GM12801 (cell line): Measurements from ENCODE around the gene ITCH.

Experiments
- TF ChIP-seq, protein P1 (sequence below): IDR thresholded peaks from one replicate; pipeline ENCODE4 v1.5.1; 2011; ENCODE audit warnings: control low read depth; ENCODE audit not compliant: insufficient read length; ENCODE audit errors: extremely low read depth

The ITCH gene

DNA sequence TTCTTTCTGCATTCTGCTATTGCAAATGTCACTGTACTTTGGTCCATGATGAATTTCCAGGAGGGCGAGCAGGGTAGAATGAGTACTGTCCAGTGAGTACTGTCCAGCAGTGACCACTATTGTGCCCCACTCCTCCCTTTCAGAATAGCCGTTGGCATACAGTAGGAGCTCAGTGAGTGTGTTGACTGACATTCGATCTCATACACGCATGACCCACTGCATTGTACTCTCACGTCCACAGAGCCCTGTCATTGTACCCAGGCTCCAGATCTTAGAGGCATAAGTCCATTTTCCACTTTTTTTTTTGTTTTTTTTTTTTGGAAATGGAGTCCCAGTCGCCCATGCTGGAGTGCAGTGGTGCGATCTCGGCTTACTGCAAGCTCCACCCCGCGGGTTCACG lies 161.4 kb downstream of the ITCH start:
- TF ChIP-seq, protein P1, sequence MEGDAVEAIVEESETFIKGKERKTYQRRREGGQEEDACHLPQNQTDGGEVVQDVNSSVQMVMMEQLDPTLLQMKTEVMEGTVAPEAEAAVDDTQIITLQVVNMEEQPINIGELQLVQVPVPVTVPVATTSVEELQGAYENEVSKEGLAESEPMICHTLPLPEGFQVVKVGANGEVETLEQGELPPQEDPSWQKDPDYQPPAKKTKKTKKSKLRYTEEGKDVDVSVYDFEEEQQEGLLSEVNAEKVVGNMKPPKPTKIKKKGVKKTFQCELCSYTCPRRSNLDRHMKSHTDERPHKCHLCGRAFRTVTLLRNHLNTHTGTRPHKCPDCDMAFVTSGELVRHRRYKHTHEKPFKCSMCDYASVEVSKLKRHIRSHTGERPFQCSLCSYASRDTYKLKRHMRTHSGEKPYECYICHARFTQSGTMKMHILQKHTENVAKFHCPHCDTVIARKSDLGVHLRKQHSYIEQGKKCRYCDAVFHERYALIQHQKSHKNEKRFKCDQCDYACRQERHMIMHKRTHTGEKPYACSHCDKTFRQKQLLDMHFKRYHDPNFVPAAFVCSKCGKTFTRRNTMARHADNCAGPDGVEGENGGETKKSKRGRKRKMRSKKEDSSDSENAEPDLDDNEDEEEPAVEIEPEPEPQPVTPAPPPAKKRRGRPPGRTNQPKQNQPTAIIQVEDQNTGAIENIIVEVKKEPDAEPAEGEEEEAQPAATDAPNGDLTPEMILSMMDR, result no peak

DNA sequence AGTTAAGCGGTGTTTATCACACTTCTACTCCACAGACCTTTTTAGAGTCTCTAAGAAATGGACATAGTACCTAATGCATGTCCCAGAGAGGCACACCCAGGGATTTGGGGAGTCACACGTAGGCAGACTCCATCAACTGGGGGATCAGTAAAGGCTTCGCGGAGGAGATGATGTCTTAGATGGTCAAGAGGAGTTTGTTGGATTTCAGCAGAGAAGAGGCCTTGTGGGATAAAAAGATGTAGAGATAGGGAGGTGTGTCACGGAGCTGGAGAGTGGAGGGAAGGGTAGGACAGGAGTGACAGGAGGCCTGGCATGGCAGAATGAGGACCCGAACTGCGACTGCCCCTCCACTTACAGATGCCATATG lies 162.3 kb downstream of the ITCH start:
- TF ChIP-seq, protein P1, result no peak

DNA sequence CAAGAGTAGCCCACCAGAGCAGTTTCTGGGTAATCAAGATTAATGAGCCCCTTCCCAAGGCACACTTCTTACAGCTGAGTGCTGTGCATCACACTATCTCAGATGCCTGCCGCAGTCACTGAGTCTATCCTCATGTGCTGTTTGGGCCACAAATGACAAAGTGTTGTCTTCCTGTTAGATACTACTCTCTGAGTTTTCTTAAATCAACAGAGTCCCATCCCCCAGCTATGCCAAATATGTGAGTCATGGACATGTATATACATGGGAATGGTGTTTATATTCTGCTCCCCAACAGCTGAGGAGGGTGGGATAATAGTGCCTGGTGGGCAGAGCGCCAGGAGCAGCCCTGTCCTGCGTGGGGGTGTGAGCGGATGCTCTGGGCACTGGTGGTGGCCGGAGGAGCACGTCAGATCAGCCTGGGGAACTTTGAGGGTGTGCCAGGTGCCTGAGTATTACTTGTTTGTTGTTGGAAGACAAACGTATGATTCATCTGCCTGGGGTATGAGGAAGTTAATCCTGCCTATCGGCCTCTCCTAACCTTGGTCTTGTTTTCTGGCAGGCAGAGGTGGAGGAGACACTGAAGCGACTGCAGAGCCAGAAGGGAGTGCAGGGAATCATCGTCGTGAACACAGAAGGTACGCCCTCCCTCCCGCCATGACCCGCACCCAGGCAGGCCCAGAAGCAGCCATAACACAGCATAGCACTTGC lies 162.8 kb downstream of the ITCH start:
- TF ChIP-seq, protein P1, result no peak

DNA sequence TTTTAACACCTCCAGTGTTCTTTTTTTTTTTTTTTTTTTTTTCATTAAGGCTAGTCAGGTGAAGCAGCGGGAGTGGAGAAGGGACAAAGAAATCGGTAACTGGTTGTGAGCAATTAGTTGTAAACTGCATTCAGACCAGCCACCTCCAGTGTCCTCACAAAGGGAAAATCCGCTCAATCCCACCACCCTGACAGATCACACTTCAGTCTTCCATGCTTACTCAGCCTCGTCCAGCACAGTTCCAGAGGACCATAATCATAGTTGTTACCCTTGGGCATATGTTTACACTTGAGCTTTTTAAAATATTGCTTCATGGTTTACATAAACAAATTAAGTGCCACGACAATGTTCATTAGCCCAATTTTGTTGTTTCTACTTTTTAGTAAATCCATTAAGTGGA lies 163.4 kb downstream of the ITCH start:
- TF ChIP-seq, protein P1, result no peak

DNA sequence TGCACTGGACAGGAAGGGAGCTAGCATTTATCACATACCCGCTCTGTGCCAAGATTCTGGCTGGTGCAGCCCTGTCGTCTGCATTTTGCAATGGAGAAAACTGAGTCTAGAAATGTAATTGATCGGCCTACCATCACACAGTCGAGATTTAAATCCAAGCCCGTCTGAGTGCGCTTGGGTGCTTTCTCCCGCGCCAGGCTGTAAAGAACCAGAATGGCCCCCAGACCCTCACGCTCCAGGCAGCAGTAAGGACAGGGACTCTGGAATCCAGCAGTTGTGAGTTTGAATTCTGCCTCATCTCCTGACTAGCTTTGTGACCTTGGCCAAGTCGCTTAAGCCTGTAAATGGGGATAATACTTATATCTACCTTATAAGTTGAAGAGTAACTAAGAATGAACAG lies 163.9 kb downstream of the ITCH start:
- TF ChIP-seq, protein P1, result no peak

DNA sequence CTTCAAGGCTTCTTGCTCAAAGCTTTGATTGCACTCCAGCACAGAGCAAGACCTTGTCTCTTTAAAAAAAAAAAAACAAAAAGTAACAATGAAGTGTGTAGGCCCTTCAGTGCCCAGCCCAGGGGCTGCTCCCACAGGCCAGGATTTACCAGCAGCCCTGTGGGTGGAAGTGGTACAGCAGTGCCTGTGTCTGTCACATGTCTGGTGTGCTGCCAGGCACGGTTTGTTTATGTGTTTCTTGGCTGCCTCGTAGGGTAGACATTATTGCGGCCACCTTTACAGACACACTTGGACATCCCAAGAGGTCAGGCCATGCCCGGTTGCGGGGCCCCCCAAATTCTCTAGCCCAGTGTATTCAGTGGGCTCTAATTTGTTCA lies 165.8 kb downstream of the ITCH start:
- TF ChIP-seq, protein P1, result no peak

DNA sequence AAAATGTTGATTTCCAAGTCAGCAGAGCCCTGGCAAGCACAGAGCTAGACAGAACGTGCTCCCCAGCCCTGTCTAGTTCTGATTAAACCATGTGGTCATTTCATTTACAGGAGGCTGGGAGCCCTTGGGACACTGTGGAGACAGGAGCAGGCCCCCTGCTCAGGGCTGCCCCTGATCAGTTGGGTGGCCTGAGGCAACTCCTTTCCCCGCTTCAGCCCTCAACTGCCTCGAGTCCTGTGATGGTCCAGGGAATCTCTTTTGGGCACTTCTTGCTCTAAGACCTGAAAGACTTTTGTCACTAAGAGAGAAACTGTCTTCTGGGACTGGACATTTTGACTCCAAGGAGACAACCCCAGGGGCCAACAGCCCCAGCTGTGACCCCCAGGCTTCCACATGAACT lies 166.7 kb downstream of the ITCH start:
- TF ChIP-seq, protein P1, result no peak

DNA sequence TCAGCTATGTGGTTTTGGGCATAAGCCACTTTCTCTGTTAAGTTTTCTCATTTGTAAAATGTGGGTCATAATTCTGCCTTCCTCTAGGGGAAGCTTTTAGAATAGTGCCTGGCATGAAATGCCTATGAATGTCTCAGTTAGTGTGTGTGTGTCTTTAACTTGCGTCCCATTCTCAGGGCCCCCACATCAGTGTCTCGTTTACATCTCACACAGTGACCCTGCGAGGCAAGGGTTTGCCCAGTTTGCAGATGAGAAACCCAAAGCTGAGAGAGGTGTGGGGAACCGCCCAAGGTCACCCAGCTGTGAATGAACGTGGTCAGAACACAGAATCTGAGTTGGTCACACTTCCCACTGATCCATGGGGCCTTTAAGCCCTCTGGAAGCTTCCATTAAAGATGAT lies 167.3 kb downstream of the ITCH start:
- TF ChIP-seq, protein P1, result no peak
